ENCODE data around the gene SUPT6H.
A peak's percentile ranks its signal among the peaks of the same experiment; 100 is the strongest.

DNA sequence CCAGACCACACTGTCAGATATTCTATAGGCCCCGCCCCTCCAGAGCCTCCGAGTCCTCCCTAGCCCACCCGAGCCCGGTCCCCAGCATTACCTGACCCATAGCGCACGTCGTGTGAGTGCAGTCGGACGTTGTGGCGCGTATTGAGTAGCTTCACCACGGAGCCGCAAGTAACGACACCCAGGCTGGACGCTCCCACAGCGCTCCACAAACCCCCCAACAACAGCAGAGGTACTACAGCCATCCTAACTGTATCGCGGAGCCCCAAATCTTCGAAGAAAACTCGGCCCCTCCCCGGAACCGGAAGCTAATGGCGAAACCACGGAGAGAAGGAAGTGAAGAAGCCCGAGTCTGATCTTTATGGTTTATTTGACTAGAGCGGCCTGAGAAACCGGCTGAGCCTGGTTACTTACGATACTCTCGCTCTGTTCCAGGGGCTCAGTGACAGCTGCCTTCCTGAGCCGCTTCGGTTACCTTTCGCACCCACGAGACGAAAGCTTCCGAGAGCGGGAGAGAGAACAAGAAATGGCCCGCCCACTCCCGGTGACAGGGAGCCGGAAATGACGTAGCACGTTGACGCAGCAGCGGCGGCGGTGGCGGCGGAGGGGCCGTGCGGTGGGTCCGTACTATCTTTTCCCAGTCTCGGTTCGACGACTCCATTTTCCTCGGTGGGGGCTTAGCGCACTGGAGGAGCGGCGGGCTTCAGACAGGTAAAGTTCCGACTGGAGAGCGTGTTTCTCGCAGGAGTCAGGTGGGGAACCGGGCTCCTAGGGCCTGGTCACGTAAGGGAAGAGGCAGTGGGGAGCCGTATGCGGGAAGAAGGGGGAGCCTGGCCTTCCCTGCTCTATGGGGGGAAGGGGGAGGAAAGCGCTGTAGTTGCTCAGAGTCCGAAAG lies at the start of gene SUPT6H, which contains the start of gene SDF2:
- TF ChIP-seq, protein P1, sequence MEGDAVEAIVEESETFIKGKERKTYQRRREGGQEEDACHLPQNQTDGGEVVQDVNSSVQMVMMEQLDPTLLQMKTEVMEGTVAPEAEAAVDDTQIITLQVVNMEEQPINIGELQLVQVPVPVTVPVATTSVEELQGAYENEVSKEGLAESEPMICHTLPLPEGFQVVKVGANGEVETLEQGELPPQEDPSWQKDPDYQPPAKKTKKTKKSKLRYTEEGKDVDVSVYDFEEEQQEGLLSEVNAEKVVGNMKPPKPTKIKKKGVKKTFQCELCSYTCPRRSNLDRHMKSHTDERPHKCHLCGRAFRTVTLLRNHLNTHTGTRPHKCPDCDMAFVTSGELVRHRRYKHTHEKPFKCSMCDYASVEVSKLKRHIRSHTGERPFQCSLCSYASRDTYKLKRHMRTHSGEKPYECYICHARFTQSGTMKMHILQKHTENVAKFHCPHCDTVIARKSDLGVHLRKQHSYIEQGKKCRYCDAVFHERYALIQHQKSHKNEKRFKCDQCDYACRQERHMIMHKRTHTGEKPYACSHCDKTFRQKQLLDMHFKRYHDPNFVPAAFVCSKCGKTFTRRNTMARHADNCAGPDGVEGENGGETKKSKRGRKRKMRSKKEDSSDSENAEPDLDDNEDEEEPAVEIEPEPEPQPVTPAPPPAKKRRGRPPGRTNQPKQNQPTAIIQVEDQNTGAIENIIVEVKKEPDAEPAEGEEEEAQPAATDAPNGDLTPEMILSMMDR (IDR thresholded peaks at IDR 0.05): no peak
- no peak for TF ChIP-seq NR2C2 (CRISPR knock-in tag; IDR thresholded peaks at IDR 0.05)
- no peak for TF ChIP-seq NR3C1 (CRISPR knock-in tag; conservative IDR thresholded peaks at IDR 0.05; ENCODE audit: low read depth)
- no peak for TF ChIP-seq JUN (CRISPR knock-in tag; IDR thresholded peaks at IDR 0.05)
- no peak for TF ChIP-seq ZNF121 (CRISPR knock-in tag; IDR thresholded peaks at IDR 0.05)
- TF ChIP-seq, protein P2, sequence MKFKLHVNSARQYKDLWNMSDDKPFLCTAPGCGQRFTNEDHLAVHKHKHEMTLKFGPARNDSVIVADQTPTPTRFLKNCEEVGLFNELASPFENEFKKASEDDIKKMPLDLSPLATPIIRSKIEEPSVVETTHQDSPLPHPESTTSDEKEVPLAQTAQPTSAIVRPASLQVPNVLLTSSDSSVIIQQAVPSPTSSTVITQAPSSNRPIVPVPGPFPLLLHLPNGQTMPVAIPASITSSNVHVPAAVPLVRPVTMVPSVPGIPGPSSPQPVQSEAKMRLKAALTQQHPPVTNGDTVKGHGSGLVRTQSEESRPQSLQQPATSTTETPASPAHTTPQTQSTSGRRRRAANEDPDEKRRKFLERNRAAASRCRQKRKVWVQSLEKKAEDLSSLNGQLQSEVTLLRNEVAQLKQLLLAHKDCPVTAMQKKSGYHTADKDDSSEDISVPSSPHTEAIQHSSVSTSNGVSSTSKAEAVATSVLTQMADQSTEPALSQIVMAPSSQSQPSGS (CRISPR knock-in tag; IDR thresholded peaks at IDR 0.05; ENCODE audit: borderline replicate concordance, low read depth): no peak
- TF ChIP-seq SMAD4 (CRISPR knock-in tag; IDR thresholded peaks at IDR 0.05): no peak
- TF ChIP-seq SP1 (CRISPR knock-in tag; conservative IDR thresholded peaks at IDR 0.05): peak; percentile 48
- TF ChIP-seq, protein P3, sequence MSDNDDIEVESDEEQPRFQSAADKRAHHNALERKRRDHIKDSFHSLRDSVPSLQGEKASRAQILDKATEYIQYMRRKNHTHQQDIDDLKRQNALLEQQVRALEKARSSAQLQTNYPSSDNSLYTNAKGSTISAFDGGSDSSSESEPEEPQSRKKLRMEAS (CRISPR knock-in tag; IDR thresholded peaks at IDR 0.05): peak; percentile 78; the same call in 1 of the 2 replicates
